PC-9 (cell line): ENCODE data around the gene SGO1. TPM values are rescaled to one million over a fixed set of nuclear protein-coding genes. Genes with fewer than 3 reads are reported as not detected.

ENCODE experiments used
- BruUV-seq: library from RNA; stranded (reverse); fragments of 400-500 nt; replicated peaks from 2 replicates; lab custom pipeline; 2021; lab: Mats Ljungman, UMichigan
- CTCF ChIA-PET: fragments of 300-600 bp; sonication (Branson Sonifier 250); formaldehyde crosslinking; loops from one replicate; lab custom pipeline; 2022; ENCODE audit warnings: antibody characterized with exemption; lab: Charles Lee
- POLR2A ChIA-PET: fragments of 300-600 bp; sonication (Branson Sonifier 250); formaldehyde crosslinking; loops from one replicate; lab custom pipeline; 2022; ENCODE audit warnings: antibody characterized with exemption; ENCODE audit not compliant: unreplicated experiment; lab: Charles Lee
- DNase-seq, 2 experiments: peaks; one replicate each; pipeline versions ENCODE4 v3.0.0 to v3.0.0-alpha.2; 2015 to 2022; ENCODE audit warnings: mixed read lengths in 1 of 2
- H2AFZ ChIP-seq: fragments of 200-600 bp; sonication (generic); 2 replicates; pipeline ENCODE4 v1.8.1; 2017; ENCODE audit warnings: antibody characterized with exemption
- H3F3A ChIP-seq: fragments of 200-600 bp; sonication (generic); 2 replicates; pipeline ENCODE4 v1.8.1; 2017; ENCODE audit warnings: antibody characterized with exemption, mild to moderate bottlenecking, low read depth; ENCODE audit not compliant: insufficient read depth
- H3K27ac ChIP-seq: fragments of 200-600 bp; sonication (generic); 2 replicates; pipeline ENCODE4 v1.6.1; 2016; ENCODE audit warnings: mixed run types
- H3K27me3 ChIP-seq: fragments of 200-600 bp; sonication (generic); 2 replicates; pipeline ENCODE4 v1.6.1; 2016; ENCODE audit warnings: low read depth, mixed run types; ENCODE audit not compliant: insufficient read depth
- H3K36me3 ChIP-seq: fragments of 200-600 bp; sonication (generic); 2 replicates; pipeline ENCODE4 v1.6.1; 2016; ENCODE audit warnings: low read depth, mixed run types
- H3K4me1 ChIP-seq: fragments of 200-600 bp; sonication (generic); replicated peaks from 2 replicates; pipeline ENCODE4 v1.6.1; 2016; ENCODE audit warnings: mixed run types; ENCODE audit not compliant: insufficient read depth
- H3K4me2 ChIP-seq: fragments of 200-600 bp; sonication (generic); 2 replicates; pipeline ENCODE4 v1.6.1; 2017; ENCODE audit warnings: mixed run types
- H3K4me3 ChIP-seq: fragments of 200-600 bp; sonication (generic); 2 replicates; pipeline ENCODE4 v1.6.1; 2016; ENCODE audit warnings: mixed run types
- H3K79me2 ChIP-seq: fragments of 200-600 bp; sonication (generic); 2 replicates; pipeline ENCODE4 v1.6.1; 2017; ENCODE audit warnings: low read depth, mixed run types
- H3K9me2 ChIP-seq: fragments of 200-600 bp; sonication (generic); 2 replicates; pipeline ENCODE4 v1.8.1; 2017; ENCODE audit warnings: mild to moderate bottlenecking; ENCODE audit not compliant: insufficient read depth
- H3K9me3 ChIP-seq: fragments of 200-600 bp; sonication (generic); 2 replicates; pipeline ENCODE4 v1.8.1; 2016; ENCODE audit warnings: low read depth; ENCODE audit not compliant: insufficient read depth
- H4K20me1 ChIP-seq: fragments of 200-600 bp; sonication (generic); 2 replicates; pipeline ENCODE4 v1.8.1; 2017; ENCODE audit not compliant: insufficient read depth
- EZH2 ChIP-seq: fragments of 200-600 bp; sonication (generic); IDR thresholded peaks from 2 replicates; pipeline ENCODE4 v1.8.0; 2017; ENCODE audit warnings: antibody characterized with exemption, low read depth
- intact Hi-C: fragments of 100-400 bp; cut with micrococcal nuclease; formaldehyde crosslinking; loops from one replicate; pipeline ENCODE4 v1.10.0; 2022; ENCODE audit not compliant: unreplicated experiment
- total RNA-seq: library from RNA; stranded (reverse); gene quantifications from 2 replicates; pipeline ENCODE4 v1.2.3, GENCODE V29; 2021
- TF ChIP-seq, protein P1 (sequence below): fragments of 200-600 bp; sonication (generic); conservative IDR thresholded peaks from 2 replicates; pipeline ENCODE4 v1.6.1; 2017; ENCODE audit warnings: mixed run types, antibody characterized with exemption, mild to moderate bottlenecking, moderate library complexity

The SGO1 gene
- total RNA-seq, 1 experiment from 2014 or later: 26.3 TPM

DNA sequence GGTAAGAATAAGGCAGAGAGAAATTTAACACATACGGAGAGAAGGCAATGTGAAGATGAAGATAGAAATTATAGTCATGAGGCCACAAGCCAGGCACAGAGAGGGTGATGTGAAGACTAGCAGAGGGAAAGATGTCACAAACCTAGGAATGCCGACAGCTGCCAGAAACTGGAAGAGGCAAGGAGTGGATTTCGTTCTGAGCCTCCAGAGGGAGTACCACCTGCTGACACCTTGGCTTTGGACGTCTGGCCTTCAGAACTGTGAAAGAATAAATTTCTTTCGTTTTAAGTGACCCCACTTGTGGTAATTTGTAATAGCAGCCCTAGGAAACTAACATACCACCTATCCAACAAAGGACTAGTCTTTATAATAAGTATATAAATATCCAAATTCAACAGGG is 5.0 kb upstream of the SGO1 start:
- no peaks in the 10 kb centered on the region for H3K9me2 ChIP-seq
- CTCF ChIA-PET: no interaction called here

DNA sequence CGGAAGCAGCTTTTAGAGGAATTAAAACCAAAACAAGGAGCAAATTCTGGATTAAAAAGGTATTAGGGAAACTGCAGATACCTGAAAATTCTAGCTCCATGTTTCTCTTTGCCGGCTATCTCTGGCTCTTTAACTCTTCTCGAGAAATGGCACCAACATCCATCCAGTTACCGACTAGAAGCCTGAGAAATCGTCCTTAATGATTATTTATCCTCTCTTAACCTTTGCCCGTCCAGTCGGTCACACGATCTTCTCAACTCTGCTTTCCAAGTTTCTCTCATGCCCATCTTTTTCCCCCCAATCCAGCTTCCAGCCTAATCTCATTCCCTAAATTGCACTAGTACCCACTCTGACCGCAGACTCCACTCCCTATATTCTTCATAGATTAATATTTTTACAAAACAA is 596 bp upstream of the SGO1 start:
- intact Hi-C loops: loop anchor here (1.0 to 10.0 kb wide), 3 partner anchors 146 to 297 kb away; partner anchors contain the start of genes KAT2B and RAB5A
- POLR2A ChIA-PET: interaction anchor here (0.7 kb wide), 1 partner anchor 298 kb away, joined by 4 read pairs; no protein-coding TSS in a partner anchor

More for the DNA sequence above, 5.0 kb upstream of the SGO1 start:
- BruUV-seq: no TSS peak
- Histone ChIP-seq H3F3A (peaks cover 11% of the 10 kb centered on the region), H3K27ac (no peak overlapping the region), H2AFZ (no peak overlapping the region), H3K4me3 (no peak overlapping the region), H3K27me3 (no peaks in the 10 kb centered on the region), H4K20me1 (no peaks in the 10 kb centered on the region), H3K4me2 (no peak overlapping the region), H3K36me3 (no peaks in the 10 kb centered on the region), H3K79me2 (no peaks in the 10 kb centered on the region), H3K9me3 (no peaks in the 10 kb centered on the region), H3K4me1 (peaks cover 13% of the 10 kb centered on the region)
- POLR2A ChIA-PET: interaction anchor here (0.7 kb wide), 1 partner anchor 153 kb away, joined by 18 read pairs; no protein-coding TSS in a partner anchor
- TF ChIP-seq EZH2: no peak
- TF ChIP-seq, protein P1, sequence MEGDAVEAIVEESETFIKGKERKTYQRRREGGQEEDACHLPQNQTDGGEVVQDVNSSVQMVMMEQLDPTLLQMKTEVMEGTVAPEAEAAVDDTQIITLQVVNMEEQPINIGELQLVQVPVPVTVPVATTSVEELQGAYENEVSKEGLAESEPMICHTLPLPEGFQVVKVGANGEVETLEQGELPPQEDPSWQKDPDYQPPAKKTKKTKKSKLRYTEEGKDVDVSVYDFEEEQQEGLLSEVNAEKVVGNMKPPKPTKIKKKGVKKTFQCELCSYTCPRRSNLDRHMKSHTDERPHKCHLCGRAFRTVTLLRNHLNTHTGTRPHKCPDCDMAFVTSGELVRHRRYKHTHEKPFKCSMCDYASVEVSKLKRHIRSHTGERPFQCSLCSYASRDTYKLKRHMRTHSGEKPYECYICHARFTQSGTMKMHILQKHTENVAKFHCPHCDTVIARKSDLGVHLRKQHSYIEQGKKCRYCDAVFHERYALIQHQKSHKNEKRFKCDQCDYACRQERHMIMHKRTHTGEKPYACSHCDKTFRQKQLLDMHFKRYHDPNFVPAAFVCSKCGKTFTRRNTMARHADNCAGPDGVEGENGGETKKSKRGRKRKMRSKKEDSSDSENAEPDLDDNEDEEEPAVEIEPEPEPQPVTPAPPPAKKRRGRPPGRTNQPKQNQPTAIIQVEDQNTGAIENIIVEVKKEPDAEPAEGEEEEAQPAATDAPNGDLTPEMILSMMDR: no peak
- intact Hi-C loops: no loop called here
- DNase-seq: no peak

DNA sequence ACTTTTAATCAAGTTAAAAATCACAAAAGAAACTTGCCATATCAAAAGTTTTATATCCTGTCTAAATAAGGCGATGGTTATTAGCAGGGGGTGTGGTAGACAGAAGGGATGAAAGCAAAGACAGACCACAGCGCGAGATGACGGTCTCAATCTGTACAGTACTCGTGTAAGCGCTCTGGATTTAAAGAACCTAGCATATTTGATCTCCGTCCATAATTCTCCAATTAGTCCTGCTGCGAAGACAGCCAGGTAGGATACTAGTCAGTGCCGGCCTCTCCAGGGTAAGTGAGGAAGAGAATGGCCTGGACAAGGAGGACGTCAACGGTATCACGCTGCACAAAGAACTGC is 701 bp downstream of the SGO1 start:
- peak in 1 of 2 experiments; percentile 10 for DNase-seq

More for the DNA sequence above, 596 bp upstream of the SGO1 start:
- peak overlapping the region; percentile 92 for H3K4me2 ChIP-seq
- H4K20me1 ChIP-seq: no peaks in the 10 kb centered on the region
- peaks cover 27% of the 10 kb centered on the region for H3K4me1 ChIP-seq
- H3K36me3 ChIP-seq: no peaks in the 10 kb centered on the region
- H3K4me3 ChIP-seq: peak overlapping the region; percentile 93
- TF ChIP-seq, protein P1: no peak
- TF ChIP-seq EZH2: no peak
- no peaks in the 10 kb centered on the region for H3K27me3 ChIP-seq
- H3K9me2 ChIP-seq: no peaks in the 10 kb centered on the region
- CTCF ChIA-PET: interaction anchor here (0.6 kb wide), 3 partner anchors 85 to 852 kb away, joined by 4 to 12 read pairs (median 5); no protein-coding TSS in a partner anchor
- H2AFZ ChIP-seq: peak overlapping the region; percentile 96
- H3K27ac ChIP-seq: peak overlapping the region; percentile 88
- BruUV-seq: TSS peak; percentile 96
- H3K9me3 ChIP-seq: no peaks in the 10 kb centered on the region
- DNase-seq: no peak
- H3F3A ChIP-seq: peaks cover 11% of the 10 kb centered on the region
- H3K79me2 ChIP-seq: peaks cover 29% of the 10 kb centered on the region

More for the DNA sequence above, 701 bp downstream of the SGO1 start:
- Histone ChIP-seq H3K36me3 (no peaks in the 10 kb centered on the region), H2AFZ (peak overlapping the region; percentile 96), H3K9me2 (no peaks in the 10 kb centered on the region), H3K79me2 (peaks cover 29% of the 10 kb centered on the region), H3K4me1 (peaks cover 27% of the 10 kb centered on the region), H3K9me3 (no peaks in the 10 kb centered on the region), H3F3A (peaks cover 11% of the 10 kb centered on the region), H3K27me3 (no peaks in the 10 kb centered on the region), H3K4me3 (peak overlapping the region; percentile 93), H3K27ac (peak overlapping the region; percentile 88), H4K20me1 (no peaks in the 10 kb centered on the region), H3K4me2 (peak overlapping the region; percentile 92)
- CTCF ChIA-PET: interaction anchor here (0.6 kb wide), 1 partner anchor 1038 kb away, joined by 5 read pairs; no protein-coding TSS in a partner anchor
- TF ChIP-seq, protein P1: no peak
- TF ChIP-seq EZH2: no peak
- intact Hi-C loops: loop anchor here (1.0 to 10.0 kb wide), 2 partner anchors 131 to 241 kb away; partner anchors contain the start of gene RAB5A
- no TSS peak for BruUV-seq
- POLR2A ChIA-PET: no interaction called here
